Endothelial cell of umbilical vein (primary cell): ENCODE measurements around the gene SLC12A8.

ENCODE experiments used
- EZH2 ChIP-seq: IDR thresholded peaks from 2 replicates; pipeline ENCODE4 v1.6.1; 2012; ENCODE audit warnings: borderline replicate concordance, low read depth, mild to moderate bottlenecking, moderate library complexity, low read length, inconsistent platforms; ENCODE audit not compliant: severe bottlenecking
- FOS ChIP-seq: IDR thresholded peaks from 2 replicates; pipeline ENCODE4 v1.6.1; 2011; ENCODE audit warnings: mild to moderate bottlenecking, low read length, moderate library complexity, borderline replicate concordance; ENCODE audit not compliant: insufficient read depth
- JUN ChIP-seq: IDR thresholded peaks from 2 replicates; pipeline ENCODE4 v1.6.1; 2011; ENCODE audit warnings: borderline replicate concordance, low read depth; ENCODE audit not compliant: insufficient read length, insufficient read depth
- MAX ChIP-seq: IDR thresholded peaks from 2 replicates; pipeline ENCODE4 v1.6.1; 2011; ENCODE audit not compliant: insufficient read depth, insufficient read length
- MYC ChIP-seq: IDR thresholded peaks from one replicate; pipeline ENCODE4 v1.6.1; 2011; ENCODE audit warnings: mild to moderate bottlenecking, low read depth, low read length
- POLR2A ChIP-seq: IDR thresholded peaks from 2 replicates; pipeline ENCODE4 v1.6.1; 2012; ENCODE audit warnings: low read depth, mild to moderate bottlenecking, control low read depth, low read length
- POLR2AphosphoS5 ChIP-seq: IDR thresholded peaks from 2 replicates; pipeline ENCODE4 v1.6.1; 2012; ENCODE audit warnings: low read depth, mild to moderate bottlenecking, control low read depth, low read length, moderate library complexity; ENCODE audit not compliant: insufficient read depth
- TF ChIP-seq, protein P1 (sequence below), 2 donors: IDR thresholded peaks; 1 replicate in 1 of 2; 2 replicates in 1 of 2; pipeline ENCODE4 v1.5.1; 2011; ENCODE audit warnings: low read length in 2 of 2, mild to moderate bottlenecking in 2 of 2, moderate library complexity in 2 of 2, control low read depth in 1 of 2, inconsistent platforms in 1 of 2, low read depth in 1 of 2; ENCODE audit not compliant: insufficient read depth in 1 of 2; ENCODE audit errors: extremely low read depth in 1 of 2

DNA sequence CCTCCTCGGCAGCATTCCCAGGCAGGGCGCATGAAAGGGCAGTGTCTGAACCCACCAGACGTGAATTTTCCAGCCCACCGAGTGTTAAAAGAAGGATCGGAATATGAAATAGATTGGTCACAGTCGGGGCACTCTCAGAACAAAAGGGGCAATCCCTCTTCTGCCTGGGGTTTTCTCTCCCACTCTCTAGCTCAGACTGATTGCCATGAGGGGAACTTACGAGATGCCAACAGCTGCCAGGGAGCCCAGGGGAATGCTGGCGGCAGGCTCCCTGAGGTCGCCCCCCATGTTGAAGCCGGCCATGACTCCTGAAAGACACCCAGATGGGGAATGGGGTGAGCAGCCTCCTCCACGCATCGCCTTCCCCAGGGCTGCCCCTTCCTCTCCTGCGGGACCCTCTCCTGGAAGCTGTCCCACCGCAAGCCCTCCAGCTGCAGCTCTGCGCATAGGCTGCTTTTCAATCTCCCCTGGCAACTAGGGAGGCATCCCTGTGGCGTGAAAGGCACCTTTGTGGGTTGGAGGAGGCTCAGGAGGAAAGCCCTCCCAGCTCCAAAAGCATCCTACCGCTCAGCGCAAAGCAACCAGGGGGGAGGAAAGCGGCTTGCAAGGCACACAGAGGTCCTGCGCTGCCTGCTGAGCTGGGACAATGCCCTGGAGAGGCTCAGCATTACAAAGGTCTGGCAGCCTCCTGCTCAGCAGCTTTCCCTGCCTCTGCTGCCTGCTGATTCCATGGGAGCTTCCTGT is 92.0 kb downstream of the SLC12A8 start:
- TF ChIP-seq POLR2A (no peak), POLR2AphosphoS5 (no peak), EZH2 (no peak), JUN (no peak), MAX (no peak), FOS (no peak), MYC (no peak)
- TF ChIP-seq, protein P1, sequence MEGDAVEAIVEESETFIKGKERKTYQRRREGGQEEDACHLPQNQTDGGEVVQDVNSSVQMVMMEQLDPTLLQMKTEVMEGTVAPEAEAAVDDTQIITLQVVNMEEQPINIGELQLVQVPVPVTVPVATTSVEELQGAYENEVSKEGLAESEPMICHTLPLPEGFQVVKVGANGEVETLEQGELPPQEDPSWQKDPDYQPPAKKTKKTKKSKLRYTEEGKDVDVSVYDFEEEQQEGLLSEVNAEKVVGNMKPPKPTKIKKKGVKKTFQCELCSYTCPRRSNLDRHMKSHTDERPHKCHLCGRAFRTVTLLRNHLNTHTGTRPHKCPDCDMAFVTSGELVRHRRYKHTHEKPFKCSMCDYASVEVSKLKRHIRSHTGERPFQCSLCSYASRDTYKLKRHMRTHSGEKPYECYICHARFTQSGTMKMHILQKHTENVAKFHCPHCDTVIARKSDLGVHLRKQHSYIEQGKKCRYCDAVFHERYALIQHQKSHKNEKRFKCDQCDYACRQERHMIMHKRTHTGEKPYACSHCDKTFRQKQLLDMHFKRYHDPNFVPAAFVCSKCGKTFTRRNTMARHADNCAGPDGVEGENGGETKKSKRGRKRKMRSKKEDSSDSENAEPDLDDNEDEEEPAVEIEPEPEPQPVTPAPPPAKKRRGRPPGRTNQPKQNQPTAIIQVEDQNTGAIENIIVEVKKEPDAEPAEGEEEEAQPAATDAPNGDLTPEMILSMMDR (IDR thresholded peaks at IDR 0.05; ENCODE audit: extremely low read depth in 1 of 2, insufficient read depth in 1 of 2, low read depth in 1 of 2, low read length in 2 of 2) = no peak
